DMS79 (cell line): ENCODE data around the gene UBE2K.
"Not testable (repeated sequence)": the region's sequence is repeated elsewhere in the genome, so short reads cannot be mapped to it uniquely, and the experiment has no call there.

Experiments used
- DNase-seq: peaks from one replicate; lab custom pipeline; 2025; lab: John Stamatoyannopoulos, UW

UBE2K gene

GRCh38 chr4:39689970-39690369 lies 8.0 kb upstream of the UBE2K start:
- DNase-seq, result no peak

DNA sequence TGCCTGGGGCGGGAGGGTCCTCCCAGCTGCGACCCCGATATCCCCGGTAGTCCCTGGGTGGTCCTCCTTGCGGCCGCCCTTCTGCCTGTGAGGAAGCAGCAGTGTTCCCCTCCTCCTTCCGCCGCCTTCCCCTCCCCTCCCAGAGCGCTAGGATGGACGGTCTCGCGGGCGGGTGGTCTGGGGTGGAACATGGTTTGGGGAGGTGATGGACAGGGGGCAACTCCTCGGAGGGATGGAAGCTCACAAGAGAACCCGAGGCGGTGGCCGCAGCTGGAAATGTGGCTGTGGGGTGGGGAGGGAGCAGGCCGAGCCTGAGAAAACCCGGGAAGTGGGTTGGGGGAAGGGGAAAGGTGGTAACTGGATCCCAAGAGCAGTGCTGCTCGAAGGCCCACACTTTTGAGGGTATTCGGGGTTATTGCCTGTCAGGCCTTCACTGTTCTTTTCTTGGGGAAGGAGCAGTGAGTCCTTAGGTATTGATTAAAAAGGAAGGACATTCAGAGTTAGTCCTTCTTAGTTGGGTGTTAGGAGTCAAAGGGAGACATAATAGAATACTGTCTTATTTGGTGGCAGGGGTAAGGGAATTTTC lies 581 bp downstream of the UBE2K start:
- peak; percentile 8 for DNase-seq

DNA sequence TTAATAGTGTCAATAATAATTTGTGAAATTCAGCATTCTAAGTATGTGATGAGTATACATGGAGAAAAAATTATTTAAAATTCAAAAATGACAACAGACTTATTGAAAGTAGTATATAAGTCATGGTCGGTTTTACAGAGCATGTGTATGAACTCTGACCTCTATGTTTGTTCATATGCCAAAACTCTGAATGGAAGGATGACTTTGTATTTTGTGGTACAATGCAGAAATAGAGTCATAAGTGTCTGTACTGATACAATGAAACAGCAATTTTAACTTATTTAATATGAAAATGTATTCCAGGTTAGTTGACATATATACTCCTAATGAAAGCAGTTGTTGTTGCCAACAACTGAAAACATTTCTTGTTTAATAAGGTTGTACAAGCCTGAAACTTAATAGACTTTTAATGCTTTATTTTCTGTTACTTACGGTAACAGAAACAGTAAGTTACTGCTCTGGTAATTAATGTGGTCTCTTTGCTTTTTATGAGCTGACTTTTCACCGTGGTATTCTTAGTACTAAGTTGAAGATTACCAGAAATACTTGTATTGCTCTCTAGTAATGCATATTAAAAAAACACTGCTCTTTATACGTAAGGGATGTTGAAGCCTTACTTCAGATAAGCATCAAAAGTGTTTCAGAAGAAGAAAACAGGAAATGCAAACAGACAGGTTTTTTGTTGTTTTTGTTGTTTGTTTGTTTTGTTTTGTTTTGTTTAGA lies 1.9 kb downstream of the UBE2K start:
- no peak for DNase-seq

GRCh38 chr4:39700554-39700953 lies 2.6 kb downstream of the UBE2K start:
- no peak for DNase-seq

DNA sequence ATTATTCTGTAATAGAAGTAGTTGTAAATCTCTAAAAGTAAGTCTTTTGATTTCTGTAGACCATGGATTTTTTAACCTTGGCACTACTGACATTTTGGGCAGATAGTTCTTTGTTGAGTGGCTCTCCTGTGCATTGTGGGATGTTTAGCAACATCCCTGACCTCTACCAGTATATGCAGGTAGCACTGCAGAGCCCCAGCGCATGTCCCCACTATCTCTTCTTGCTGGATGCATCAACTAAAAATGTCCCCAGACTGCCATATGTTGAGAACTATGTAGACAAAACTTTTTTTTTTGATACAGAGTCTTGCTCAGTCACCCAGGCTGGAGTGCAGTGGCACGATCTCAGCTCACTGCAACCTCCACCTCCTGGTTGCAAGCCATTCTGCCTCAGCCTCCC lies 4.8 kb downstream of the UBE2K start:
- no peak for DNase-seq

GRCh38 chr4:39704789-39705188 lies 6.9 kb downstream of the UBE2K start:
- DNase-seq, result not testable (repeated sequence)

- no peak for DNase-seq
These were observed 8.4 kb downstream of the UBE2K start for GRCh38 chr4:39706334-39706733.

DNA sequence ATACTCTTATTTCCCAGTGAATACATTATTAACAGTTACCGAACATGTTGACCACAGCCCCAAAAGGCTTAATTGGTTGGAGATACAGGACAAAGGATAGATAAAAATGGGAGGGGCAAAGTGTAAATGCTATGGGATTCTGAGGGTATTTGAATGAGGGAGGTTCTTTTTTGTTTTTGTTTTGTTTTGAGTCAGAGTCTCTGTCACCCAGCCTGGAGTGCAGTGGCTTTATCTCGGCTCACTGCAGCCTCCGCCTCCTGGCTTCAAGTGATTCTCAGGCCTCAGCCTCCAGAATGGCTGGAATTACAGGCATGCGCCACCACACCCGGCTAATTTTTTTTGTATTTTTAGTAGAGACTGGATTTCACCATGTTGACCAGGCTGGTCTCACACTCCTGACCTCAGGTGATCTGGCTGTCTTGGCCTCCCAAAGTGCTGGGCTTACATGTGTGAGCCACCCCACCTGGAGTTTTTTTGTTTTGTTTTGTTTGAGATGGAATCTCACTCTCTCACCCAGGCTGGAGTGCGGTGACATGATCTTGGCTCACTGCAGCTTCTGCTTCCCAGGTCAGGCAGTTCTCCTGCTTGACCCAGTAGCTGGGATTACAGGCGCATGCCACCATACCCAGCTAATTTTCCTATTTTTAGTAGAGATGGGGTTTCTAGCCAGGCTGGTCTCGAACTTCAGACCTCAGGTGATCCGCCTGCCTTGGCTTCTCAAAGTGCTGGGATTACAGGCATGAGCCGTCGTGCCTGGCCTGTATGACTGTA lies 9.0 kb downstream of the UBE2K start:
- DNase-seq, result no peak

- DNase-seq, result no peak
These were observed 12.4 kb downstream of the UBE2K start for GRCh38 chr4:39710098-39710896.

DNA sequence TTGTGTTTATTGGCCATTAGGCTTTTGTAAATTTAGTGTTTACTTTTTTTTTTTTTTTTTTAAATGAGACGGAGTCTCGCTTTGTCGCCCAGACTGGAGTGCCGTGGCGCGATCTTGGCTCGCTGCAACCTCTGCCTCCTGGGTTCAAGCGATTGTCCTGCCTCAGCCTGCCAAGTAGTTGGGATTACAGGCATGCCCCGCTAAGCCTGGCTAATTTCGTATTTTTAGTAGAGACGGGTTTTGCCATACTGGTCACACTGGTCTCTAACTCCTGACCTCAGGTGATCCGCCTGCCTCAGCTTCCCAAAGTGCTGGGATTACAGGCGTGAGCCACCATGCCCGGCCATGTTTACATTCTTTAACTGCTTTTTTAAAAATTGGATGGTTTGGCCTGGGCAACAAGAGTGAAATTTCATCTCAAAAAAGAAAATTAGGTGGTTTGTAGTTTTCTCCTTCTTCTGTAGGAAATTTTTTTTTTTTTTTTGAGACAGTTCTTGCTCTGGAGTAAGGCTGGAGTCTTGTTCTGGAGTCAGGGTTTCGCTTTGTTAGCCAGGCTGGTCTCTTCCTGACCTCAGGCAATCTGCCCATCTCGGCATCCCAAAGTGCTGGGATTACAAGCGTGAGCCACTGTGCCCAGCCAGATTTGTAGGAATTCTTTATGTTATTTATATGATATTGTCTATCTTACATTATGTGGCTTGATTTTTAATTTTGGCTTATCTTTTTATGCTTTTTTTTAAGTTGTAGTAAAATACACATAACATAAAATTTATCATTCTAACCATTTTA lies 15.1 kb downstream of the UBE2K start:
- DNase-seq, result no peak

GRCh38 chr4:39713691-39714090 lies 15.8 kb downstream of the UBE2K start:
- no peak for DNase-seq

DNA sequence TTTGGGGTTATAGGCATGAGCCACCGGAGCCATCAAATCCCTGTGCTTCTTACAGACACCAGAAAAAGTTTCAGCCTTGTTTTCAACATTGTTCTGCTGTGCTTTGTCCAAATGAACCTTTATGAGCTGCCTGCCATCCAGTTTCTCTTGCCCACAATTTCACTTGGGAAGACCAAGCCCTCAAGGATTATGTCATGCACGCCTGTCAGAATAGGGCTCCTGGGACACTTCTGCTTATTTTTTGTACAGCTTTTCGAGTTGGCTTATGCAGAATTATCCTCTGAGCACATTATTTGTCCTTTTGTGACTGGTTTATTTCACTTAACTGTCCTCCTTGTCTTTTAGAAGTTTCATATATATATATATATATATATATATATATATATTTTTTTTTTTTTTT lies 16.2 kb downstream of the UBE2K start:
- DNase-seq, result no peak

DNA sequence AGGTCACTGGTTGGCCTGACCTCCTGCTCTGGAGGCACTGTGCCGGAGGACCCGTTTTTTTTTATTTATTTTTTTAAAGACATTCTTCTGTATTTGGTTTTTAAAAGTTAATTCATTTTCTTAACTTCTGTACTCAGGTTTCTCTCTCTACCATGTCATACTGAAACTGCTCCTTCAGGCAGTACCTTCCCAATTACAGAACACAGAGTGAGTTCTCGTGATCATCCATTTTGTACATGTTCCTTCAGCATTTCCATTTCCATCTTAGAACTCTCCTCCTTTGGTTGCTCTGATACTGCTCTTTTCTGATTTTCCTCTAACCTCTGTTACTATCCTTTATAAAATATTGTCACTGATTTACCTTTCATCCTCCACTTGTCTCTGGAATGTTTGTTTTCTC lies 17.9 kb downstream of the UBE2K start:
- DNase-seq, result no peak

DNA sequence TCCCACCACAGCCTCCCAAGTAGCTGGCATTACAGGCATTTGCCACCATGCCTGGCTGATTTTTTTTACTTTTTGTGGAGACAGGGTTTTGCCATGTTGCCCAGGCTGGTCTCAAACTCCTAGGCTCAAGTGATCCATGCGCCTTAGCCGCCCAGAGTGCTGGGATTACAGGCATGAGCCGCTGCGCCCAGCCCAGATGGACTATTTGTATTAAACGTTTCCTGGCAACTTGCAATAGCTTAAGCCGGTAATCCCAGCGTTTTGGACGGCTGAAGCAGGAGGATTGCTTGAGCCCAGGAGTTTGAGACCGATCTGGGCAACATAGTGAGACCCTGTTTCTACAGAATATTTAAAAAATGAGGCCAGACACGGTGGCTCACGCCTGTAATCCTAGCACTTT lies 18.4 kb downstream of the UBE2K start:
- no peak for DNase-seq

GRCh38 chr4:39717743-39718142 lies 19.8 kb downstream of the UBE2K start:
- not testable (repeated sequence) for DNase-seq

- DNase-seq, result no peak
These were observed 20.7 kb downstream of the UBE2K start for GRCh38 chr4:39718366-39719323.

GRCh38 chr4:39719804-39720580 lies 22.1 kb downstream of the UBE2K start:
- no peak for DNase-seq

DNA sequence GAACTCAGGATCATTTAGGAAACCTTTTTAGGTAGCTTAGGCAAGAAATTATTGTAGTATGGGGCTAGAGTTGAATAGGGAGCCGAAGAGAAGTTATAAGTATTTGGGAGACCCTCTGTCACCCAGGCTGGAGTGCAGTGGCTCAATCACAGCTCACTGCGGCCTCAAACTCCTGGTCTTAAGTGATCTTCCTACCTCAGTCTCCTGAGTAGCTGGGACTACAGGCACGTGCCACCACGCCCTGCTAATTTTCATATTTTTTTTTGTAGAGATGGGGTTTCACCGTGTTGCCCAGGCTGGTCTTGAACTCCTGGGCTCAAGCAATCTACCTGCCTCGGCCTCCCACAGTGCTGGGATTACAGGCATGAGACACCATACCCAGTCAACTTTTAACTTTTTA lies 23.3 kb downstream of the UBE2K start:
- DNase-seq, result not testable (repeated sequence)

GRCh38 chr4:39721788-39722187 lies 23.9 kb downstream of the UBE2K start:
- no peak for DNase-seq

DNA sequence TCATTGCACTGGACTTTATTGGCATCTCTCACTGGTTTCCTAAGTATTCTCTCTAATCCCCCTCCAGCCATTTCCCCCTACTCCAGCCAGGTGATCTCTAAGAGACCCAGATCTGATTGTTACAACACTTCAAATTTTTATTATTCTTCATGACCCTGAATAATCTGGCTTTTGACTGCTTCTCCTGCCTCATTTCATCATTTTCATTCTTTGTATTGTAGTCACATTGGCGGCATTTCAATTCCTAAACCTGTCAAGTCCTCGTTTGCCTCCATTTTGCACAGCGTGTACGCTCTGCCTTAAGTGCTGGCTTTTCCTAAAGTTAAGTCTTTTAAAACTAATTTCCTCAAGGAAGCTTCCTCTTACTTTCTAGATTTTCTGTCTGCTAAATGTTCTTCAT lies 31.6 kb downstream of the UBE2K start:
- DNase-seq, result no peak
